ENCODE data around the gene PIKFYVE. TPM values are rescaled to one million over a fixed set of nuclear protein-coding genes. Genes with fewer than 3 reads are reported as not detected.

PIKFYVE gene
- total and polyA plus RNA-seq, 10 of the 15 experiments (the other 5 are each of a cell fraction or from before 2014, with no cell fraction given), result 5.2 to 41.7 (median 19.6) TPM

DNA sequence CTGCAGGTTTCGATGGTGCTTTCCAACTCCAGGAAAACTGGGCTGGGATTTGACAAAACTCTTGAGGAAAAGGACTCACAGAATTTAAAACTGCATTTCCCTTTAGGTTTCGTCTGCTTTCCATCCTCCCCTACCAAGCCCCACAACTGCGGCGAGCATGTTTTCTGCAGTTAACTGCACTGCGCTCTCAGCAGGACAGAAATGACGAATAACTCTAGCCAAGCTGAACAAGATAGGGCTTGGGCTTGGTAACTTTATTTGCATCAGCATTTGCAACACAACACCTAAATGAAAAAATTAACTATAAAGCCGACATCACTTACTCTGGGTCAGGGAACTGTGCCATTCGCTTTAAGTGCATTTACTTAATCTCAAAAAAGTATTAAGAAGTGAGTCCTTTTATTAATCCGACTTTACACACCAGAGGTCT, 669 bp upstream of the PIKFYVE start:
- RAD21 ChIA-PET (ENCODE audit: unreplicated experiment), result interaction anchor here (0.9 to 5.3 kb wide), 9 partner anchors 8 to 90 kb away, joined by 3 to 43 read pairs (median 4); partner anchors contain the start of gene IDH1
- TSS peak; percentile 95 for BruUV-seq (replicated peaks)
- in situ Hi-C loops (cut with MboI) (no loop called here), intact Hi-C loops (cut with micrococcal nuclease; ENCODE audit: unreplicated experiment) (loop anchor here (1.0 to 10.0 kb wide), 3 partner anchors 10 to 731 kb away; partner anchors contain the start of gene IDH1)
- Histone ChIP-seq H2AFZ (ENCODE audit: control insufficient read depth, low read depth, low read length) (peak overlapping the region; percentile 91), H3K79me2 (ENCODE audit: control insufficient read depth, insufficient read depth, low read length) (peaks cover 39% of the 10 kb centered on the region), H3K9me3 (replicated peaks; ENCODE audit: control insufficient read depth, insufficient read depth, low read length) (no peaks in the 10 kb centered on the region), H3K27me3 (replicated peaks in 1 of 2; ENCODE audit: control insufficient read depth in 2 of 2, insufficient read depth in 2 of 2, low read length in 1 of 2) (no peaks in the 10 kb centered on the region), H3K4me3 (peak overlapping the region; percentile 66), H4K20me1 (ENCODE audit: control insufficient read depth, insufficient read depth) (no peaks in the 10 kb centered on the region), H3K36me3 (ENCODE audit: control insufficient read depth in 2 of 2, insufficient read depth in 2 of 2, low read length in 1 of 2) (no peaks in the 10 kb centered on the region), H3K27ac (ENCODE audit: control insufficient read depth, insufficient read depth) (peak overlapping the region; percentile 93), H3K9ac (ENCODE audit: control insufficient read depth, insufficient read depth, low read length) (peak overlapping the region; percentile 86), H3K4me1 (ENCODE audit: control insufficient read depth, insufficient read depth, low read length) (peaks cover 8% of the 10 kb centered on the region), H3K4me2 (ENCODE audit: control insufficient read depth, insufficient read depth) (peak overlapping the region; percentile 79)
- SMC1A ChIA-PET (ENCODE audit: uncharacterized antibody, unreplicated experiment), result interaction anchor here (0.7 to 8.9 kb wide), 9 partner anchors 10 to 101 kb away, joined by 3 to 77 read pairs (median 5); partner anchors contain the start of gene IDH1
- no peak for DNase-seq (ENCODE audit: low read depth, low spot score)
- WGBS (ENCODE audit: insufficient coverage, insufficient replicate concordance, low lambda C conversion rate, missing lambda C conversion rate), result under 1% methylated on average over 9 of the region's 9 CpGs
- CTCF ChIA-PET, result interaction anchor here (1.0 to 6.2 kb wide), 5 partner anchors 9 to 92 kb away, joined by 3 to 69 read pairs (median 4); partner anchors contain the start of gene IDH1
- peak; percentile 64 for FAIRE-seq
- ATAC-seq, result peak; percentile 71
- POLR2A ChIA-PET, result interaction anchor here (0.5 to 5.7 kb wide), 10 partner anchors 10 to 639 kb away, joined by 3 to 68 read pairs (median 3); partner anchors contain the start of gene IDH1
- TF ChIP-seq RBBP5 (conservative IDR thresholded peaks at IDR 0.05), result no peak
- no peak for TF ChIP-seq CBX5 (IDR thresholded peaks at IDR 0.05; ENCODE audit: low read depth)
- TF ChIP-seq KLF5 (IDR thresholded peaks at IDR 0.05; ENCODE audit: partially characterized antibody), result no peak
- peak; percentile 82 for TF ChIP-seq CREB1 (IDR thresholded peaks at IDR 0.05; ENCODE audit: low read depth)
- TF ChIP-seq CEBPB (IDR thresholded peaks at IDR 0.05; ENCODE audit: borderline replicate concordance in 1 of 2, low read depth in 2 of 2, low read length in 2 of 2), result no peak
- TF ChIP-seq FOXK2 (IDR thresholded peaks at IDR 0.05), result no peak
- no peak for TF ChIP-seq MEF2A (IDR thresholded peaks at IDR 0.05; ENCODE audit: insufficient read depth, low read depth, low read length)
- no peak for TF ChIP-seq EZH2 (IDR thresholded peaks at IDR 0.05; ENCODE audit: borderline replicate concordance, control insufficient read depth, low read depth, low read length)
- no peak for TF ChIP-seq JUNB (IDR thresholded peaks at IDR 0.05)
- TF ChIP-seq FOXM1 (IDR thresholded peaks at IDR 0.05; ENCODE audit: low read depth, low read length), result no peak
- 0 out of 2 replicates have a peak, but pooled peaks have one; percentile 19 for TF ChIP-seq MXI1 (IDR thresholded peaks at IDR 0.05; ENCODE audit: low read depth, low read length)
- no peak for TF ChIP-seq ZNF622 (IDR thresholded peaks at IDR 0.05)
- TF ChIP-seq SIN3A (IDR thresholded peaks at IDR 0.05; ENCODE audit: low read depth, low read length), result 0 out of 2 replicates have a peak, but pooled peaks have one; percentile 3
- TF ChIP-seq YY1 (IDR thresholded peaks at IDR 0.05; ENCODE audit: low read depth, low read length), result peak; percentile 65; the same call in 1 of the 2 replicates
- TF ChIP-seq CREM (IDR thresholded peaks at IDR 0.05; ENCODE audit: low read depth), result peak; percentile 71; the same call in 1 of the 2 replicates
- TF ChIP-seq, protein P1, sequence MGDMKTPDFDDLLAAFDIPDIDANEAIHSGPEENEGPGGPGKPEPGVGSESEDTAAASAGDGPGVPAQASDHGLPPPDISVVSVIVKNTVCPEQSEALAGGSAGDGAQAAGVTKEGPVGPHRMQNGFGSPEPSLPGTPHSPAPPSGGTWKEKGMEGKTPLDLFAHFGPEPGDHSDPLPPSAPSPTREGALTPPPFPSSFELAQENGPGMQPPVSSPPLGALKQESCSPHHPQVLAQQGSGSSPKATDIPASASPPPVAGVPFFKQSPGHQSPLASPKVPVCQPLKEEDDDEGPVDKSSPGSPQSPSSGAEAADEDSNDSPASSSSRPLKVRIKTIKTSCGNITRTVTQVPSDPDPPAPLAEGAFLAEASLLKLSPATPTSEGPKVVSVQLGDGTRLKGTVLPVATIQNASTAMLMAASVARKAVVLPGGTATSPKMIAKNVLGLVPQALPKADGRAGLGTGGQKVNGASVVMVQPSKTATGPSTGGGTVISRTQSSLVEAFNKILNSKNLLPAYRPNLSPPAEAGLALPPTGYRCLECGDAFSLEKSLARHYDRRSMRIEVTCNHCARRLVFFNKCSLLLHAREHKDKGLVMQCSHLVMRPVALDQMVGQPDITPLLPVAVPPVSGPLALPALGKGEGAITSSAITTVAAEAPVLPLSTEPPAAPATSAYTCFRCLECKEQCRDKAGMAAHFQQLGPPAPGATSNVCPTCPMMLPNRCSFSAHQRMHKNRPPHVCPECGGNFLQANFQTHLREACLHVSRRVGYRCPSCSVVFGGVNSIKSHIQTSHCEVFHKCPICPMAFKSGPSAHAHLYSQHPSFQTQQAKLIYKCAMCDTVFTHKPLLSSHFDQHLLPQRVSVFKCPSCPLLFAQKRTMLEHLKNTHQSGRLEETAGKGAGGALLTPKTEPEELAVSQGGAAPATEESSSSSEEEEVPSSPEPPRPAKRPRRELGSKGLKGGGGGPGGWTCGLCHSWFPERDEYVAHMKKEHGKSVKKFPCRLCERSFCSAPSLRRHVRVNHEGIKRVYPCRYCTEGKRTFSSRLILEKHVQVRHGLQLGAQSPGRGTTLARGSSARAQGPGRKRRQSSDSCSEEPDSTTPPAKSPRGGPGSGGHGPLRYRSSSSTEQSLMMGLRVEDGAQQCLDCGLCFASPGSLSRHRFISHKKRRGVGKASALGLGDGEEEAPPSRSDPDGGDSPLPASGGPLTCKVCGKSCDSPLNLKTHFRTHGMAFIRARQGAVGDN (IDR thresholded peaks at IDR 0.05), result peak; percentile 83; the same call in 1 of the 2 replicates
- no peak for TF ChIP-seq EED (IDR thresholded peaks at IDR 0.05; ENCODE audit: low read depth)
- peak; percentile 72 for TF ChIP-seq GABPA (IDR thresholded peaks at IDR 0.05; ENCODE audit: low read depth)

Data from GM12878 (cell line).